Osteoblast (primary cell): ENCODE measurements around the gene PLEKHF1. TPM values are rescaled to one million over a fixed set of nuclear protein-coding genes. Genes with fewer than 3 reads are reported as not detected.

Source experiments
- DNase-seq: peaks from one replicate; pipeline ENCODE4 v3.0.0; 2011; ENCODE audit warnings: low spot score, mixed read lengths; ENCODE audit not compliant: insufficient read length; ENCODE audit errors: missing footprints
- H2AFZ ChIP-seq: 2 replicates; pipeline ENCODE4 v1.6.0; 2011; ENCODE audit warnings: mild to moderate bottlenecking, low read length
- H3K27ac ChIP-seq: 2 replicates; pipeline ENCODE4 v1.5.1; 2011; ENCODE audit warnings: mild to moderate bottlenecking, low read depth, low read length, moderate library complexity
- H3K27me3 ChIP-seq: 2 replicates; pipeline ENCODE4 v1.6.0; 2012; ENCODE audit warnings: mild to moderate bottlenecking, control low read depth, inconsistent platforms, low read length, moderate library complexity; ENCODE audit not compliant: insufficient read depth
- H3K36me3 ChIP-seq: 2 replicates; pipeline ENCODE4 v1.5.1; 2011; ENCODE audit warnings: mild to moderate bottlenecking, low read length, control low read depth, moderate library complexity; ENCODE audit not compliant: insufficient read depth
- H3K4me1 ChIP-seq: 2 replicates; pipeline ENCODE4 v1.5.1; 2011; ENCODE audit warnings: mild to moderate bottlenecking, low read length, control low read depth, moderate library complexity; ENCODE audit not compliant: insufficient read depth
- H3K4me2 ChIP-seq: 2 replicates; pipeline ENCODE4 v1.6.0; 2011; ENCODE audit warnings: mild to moderate bottlenecking, low read length; ENCODE audit not compliant: insufficient read depth
- H3K4me3 ChIP-seq: fragments of 200-600 bp; sonication (generic); 3 replicates; pipeline ENCODE4 v1.5.1; 2012; ENCODE audit warnings: mild to moderate bottlenecking, low read length, inconsistent platforms; ENCODE audit not compliant: insufficient read depth
- H3K79me2 ChIP-seq: 2 replicates; pipeline ENCODE4 v1.6.0; 2012; ENCODE audit warnings: mild to moderate bottlenecking, low read length, control low read depth, inconsistent platforms; ENCODE audit not compliant: insufficient read depth
- H3K9me3 ChIP-seq: 2 replicates; pipeline ENCODE4 v1.5.1; 2011; ENCODE audit warnings: low read depth, low read length, control low read depth
- H4K20me1 ChIP-seq: 2 replicates; pipeline ENCODE4 v1.6.0; 2012; ENCODE audit warnings: mild to moderate bottlenecking, low read length, control low read depth; ENCODE audit not compliant: insufficient read depth
- CTCF ChIP-seq: IDR thresholded peaks from 2 replicates; pipeline ENCODE4 v1.5.1; 2011; ENCODE audit warnings: mild to moderate bottlenecking, low read depth, low read length, moderate library complexity; ENCODE audit errors: extremely low read depth
- total RNA-seq: library from RNA; depleted of rRNA; stranded (reverse); fragments of >200 nt; gene quantifications from 2 replicates; pipeline ENCODE4 v1.2.3, GENCODE V29; 2012

The PLEKHF1 gene
- total RNA-seq, 1 donor: 106 TPM

- DNase-seq: no peak
- no peak for TF ChIP-seq CTCF
- H3K27me3 ChIP-seq: no peaks in the 10 kb centered on the region
These were observed 35.3 kb upstream of the PLEKHF1 start for GRCh38 chr19:29629836-29630534.

GRCh38 chr19:29630655-29631054 lies 34.6 kb upstream of the PLEKHF1 start:
- no peaks in the 10 kb centered on the region for H4K20me1 ChIP-seq
- no peak overlapping the region for H3K4me2 ChIP-seq
- no peaks in the 10 kb centered on the region for H3K4me1 ChIP-seq
- H3K9me3 ChIP-seq: no peaks in the 10 kb centered on the region
- no peaks in the 10 kb centered on the region for H3K27me3 ChIP-seq
- H3K36me3 ChIP-seq: no peaks in the 10 kb centered on the region
- DNase-seq: no peak
- no peak overlapping the region for H3K4me3 ChIP-seq
- H3K79me2 ChIP-seq: no peaks in the 10 kb centered on the region
- H2AFZ ChIP-seq: no peak overlapping the region
- no peak overlapping the region for H3K27ac ChIP-seq
- TF ChIP-seq CTCF: no peak

More at GRCh38 chr19:29629836-29630534, 35.3 kb upstream of the PLEKHF1 start:
- H3K4me1 ChIP-seq: no peaks in the 10 kb centered on the region
- no peak overlapping the region for H3K4me2 ChIP-seq
- no peaks in the 10 kb centered on the region for H3K9me3 ChIP-seq
- H3K79me2 ChIP-seq: no peaks in the 10 kb centered on the region
- no peak overlapping the region for H2AFZ ChIP-seq
- no peak overlapping the region for H3K27ac ChIP-seq
- H4K20me1 ChIP-seq: no peaks in the 10 kb centered on the region
- no peak overlapping the region for H3K4me3 ChIP-seq
- H3K36me3 ChIP-seq: no peaks in the 10 kb centered on the region

- Histone ChIP-seq H3K4me1 (no peaks in the 10 kb centered on the region), H3K4me2 (no peak overlapping the region), H3K9me3 (no peaks in the 10 kb centered on the region), H3K36me3 (no peaks in the 10 kb centered on the region), H3K79me2 (no peaks in the 10 kb centered on the region), H2AFZ (no peak overlapping the region), H4K20me1 (no peaks in the 10 kb centered on the region), H3K4me3 (no peak overlapping the region), H3K27me3 (no peaks in the 10 kb centered on the region), H3K27ac (no peak overlapping the region)
- no peak for DNase-seq
- no peak for TF ChIP-seq CTCF
These were observed 33.8 kb upstream of the PLEKHF1 start for GRCh38 chr19:29631450-29631849.

- Histone ChIP-seq H4K20me1 (no peaks in the 10 kb centered on the region), H3K79me2 (no peaks in the 10 kb centered on the region), H3K27ac (no peak overlapping the region), H3K27me3 (no peaks in the 10 kb centered on the region), H3K4me3 (no peak overlapping the region), H3K9me3 (no peaks in the 10 kb centered on the region), H3K36me3 (no peaks in the 10 kb centered on the region), H3K4me1 (no peaks in the 10 kb centered on the region), H3K4me2 (no peak overlapping the region), H2AFZ (no peak overlapping the region)
- no peak for DNase-seq
- TF ChIP-seq CTCF: no peak
These were observed 31.3 kb upstream of the PLEKHF1 start for GRCh38 chr19:29634002-29634401.
